GM20000 (cell line): ENCODE data around the gene CLTC.

Experiments
- DNase-seq: peaks from one replicate; pipeline ENCODE4 v3.0.0; 2012; ENCODE audit warnings: low spot score
- CTCF ChIP-seq: IDR thresholded peaks from 2 replicates; pipeline ENCODE4 v1.5.1; 2012; ENCODE audit warnings: mild to moderate bottlenecking, control low read depth; ENCODE audit errors: extremely low read depth, missing control alignments

The CLTC gene

GRCh38 chr17:59723607-59724006 is 103.9 kb downstream of the CLTC start:
- DNase-seq: no peak
- no peak for TF ChIP-seq CTCF

GRCh38 chr17:59725691-59726090 is 106.0 kb downstream of the CLTC start:
- TF ChIP-seq CTCF: no peak
- no peak for DNase-seq

GRCh38 chr17:59727817-59728533 is 108.3 kb downstream of the CLTC start:
- DNase-seq: no peak
- TF ChIP-seq CTCF: no peak

- DNase-seq: no peak
- TF ChIP-seq CTCF: no peak
Measured at GRCh38 chr17:59730268-59730834, 110.7 kb downstream of the CLTC start.

GRCh38 chr17:59733697-59734096 is 114.0 kb downstream of the CLTC start:
- TF ChIP-seq CTCF: no peak
- DNase-seq: no peak

GRCh38 chr17:59734226-59734625 is 114.5 kb downstream of the CLTC start:
- TF ChIP-seq CTCF: no peak

GRCh38 chr17:59737324-59737723 is 117.6 kb downstream of the CLTC start:
- no peak for TF ChIP-seq CTCF
- no peak for DNase-seq

More at GRCh38 chr17:59734226-59734625, 114.5 kb downstream of the CLTC start:
- no peak for DNase-seq
